Activated B cell treated with CpG ODN at 0.5 μM for 24 hours (primary cell): ENCODE data around the gene MAML2. TPM values are rescaled to one million over a fixed set of nuclear protein-coding genes. Genes with fewer than 3 reads are reported as not detected.

Source experiments
- ATAC-seq: fragments of 200-7000 bp; cut with Tn5 transposase; one replicate; pipeline ENCODE4 v1.10.0; 2021; ENCODE audit warnings: low read depth, mild to moderate bottlenecking, moderate library complexity
- CTCF ChIA-PET: fragments of 350-600 bp; sonication (Branson Sonifier 250); formaldehyde crosslinking; loops from one replicate; lab custom pipeline; 2021; ENCODE audit warnings: antibody characterized with exemption; lab: Charles Lee
- POLR2A ChIA-PET: fragments of 350-600 bp; sonication (Branson Sonifier 250); formaldehyde crosslinking; loops from one replicate; lab custom pipeline; 2021; ENCODE audit warnings: antibody characterized with exemption; lab: Charles Lee
- DNase-seq: peaks from one replicate; pipeline ENCODE4 v3.0.0; 2022
- H3K27ac Mint-ChIP-seq: one replicate; pipeline ENCODE4 v1.8.0; 2020; ENCODE audit warnings: mixed read lengths
- H3K27me3 Mint-ChIP-seq: one replicate; pipeline ENCODE4 v1.8.0; 2021; ENCODE audit warnings: mixed read lengths
- H3K36me3 Mint-ChIP-seq: one replicate; pipeline ENCODE4 v1.8.0; 2021; ENCODE audit warnings: low read depth, mixed read lengths
- H3K4me1 Mint-ChIP-seq: one replicate; pipeline ENCODE4 v1.8.0; 2021; ENCODE audit warnings: mixed read lengths
- H3K4me3 Mint-ChIP-seq: one replicate; pipeline ENCODE4 v1.8.0; 2020; ENCODE audit warnings: mild to moderate bottlenecking, mixed read lengths
- H3K9me3 Mint-ChIP-seq: one replicate; pipeline ENCODE4 v1.8.0; 2020; ENCODE audit warnings: mixed read lengths
- intact Hi-C: fragments of 100-400 bp; cut with micrococcal nuclease; formaldehyde crosslinking; loops from one replicate; pipeline ENCODE4 v1.15.1; 2024
- total RNA-seq: library from RNA; stranded (reverse); gene quantifications from 2 replicates; pipeline ENCODE4 v1.2.3, GENCODE V29; 2022
- TF ChIP-seq, protein P1 (sequence below): fragments of 200-600 bp; IDR thresholded peaks from one replicate; pipeline ENCODE4 v1.8.0; 2022; ENCODE audit warnings: antibody characterized with exemption, mild to moderate bottlenecking

MAML2 gene
- total RNA-seq, 1 donor from 2014 or later = 24.8 TPM

DNA sequence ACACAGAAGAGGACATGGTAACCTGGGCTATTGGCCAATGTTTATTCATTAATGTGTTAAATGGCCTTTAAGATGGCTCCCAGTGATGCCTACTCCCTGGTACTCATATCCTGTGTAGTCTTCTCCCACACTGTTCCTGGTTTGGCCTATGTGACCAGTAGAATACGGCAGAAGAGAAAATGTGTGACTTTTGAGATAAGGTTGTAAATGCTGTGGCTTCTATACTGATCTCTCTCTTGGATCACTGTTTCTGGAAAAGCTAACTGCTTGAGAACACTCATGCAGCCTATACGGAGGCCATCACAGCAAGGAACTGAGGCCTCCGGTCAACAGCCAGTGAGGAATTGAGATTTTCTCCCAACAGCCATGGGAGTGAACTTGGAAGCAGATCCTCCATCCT is 24.1 kb downstream of the MAML2 start:
- Mint-ChIP-seq H3K27me3 (no peaks in the 10 kb centered on the region), H3K4me3 (no peak overlapping the region), H3K9me3 (no peaks in the 10 kb centered on the region), H3K36me3 (peaks cover 47% of the 10 kb centered on the region), H3K4me1 (peaks cover 27% of the 10 kb centered on the region), H3K27ac (no peak overlapping the region)
- ChIA-PET POLR2A (no interaction called here), CTCF (no interaction called here)
- ATAC-seq (no peak), DNase-seq (no peak)
- intact Hi-C loops = loop anchor here (2.0 kb wide), 1 partner anchor 16 kb away; no protein-coding TSS in a partner anchor
- TF ChIP-seq, protein P1, sequence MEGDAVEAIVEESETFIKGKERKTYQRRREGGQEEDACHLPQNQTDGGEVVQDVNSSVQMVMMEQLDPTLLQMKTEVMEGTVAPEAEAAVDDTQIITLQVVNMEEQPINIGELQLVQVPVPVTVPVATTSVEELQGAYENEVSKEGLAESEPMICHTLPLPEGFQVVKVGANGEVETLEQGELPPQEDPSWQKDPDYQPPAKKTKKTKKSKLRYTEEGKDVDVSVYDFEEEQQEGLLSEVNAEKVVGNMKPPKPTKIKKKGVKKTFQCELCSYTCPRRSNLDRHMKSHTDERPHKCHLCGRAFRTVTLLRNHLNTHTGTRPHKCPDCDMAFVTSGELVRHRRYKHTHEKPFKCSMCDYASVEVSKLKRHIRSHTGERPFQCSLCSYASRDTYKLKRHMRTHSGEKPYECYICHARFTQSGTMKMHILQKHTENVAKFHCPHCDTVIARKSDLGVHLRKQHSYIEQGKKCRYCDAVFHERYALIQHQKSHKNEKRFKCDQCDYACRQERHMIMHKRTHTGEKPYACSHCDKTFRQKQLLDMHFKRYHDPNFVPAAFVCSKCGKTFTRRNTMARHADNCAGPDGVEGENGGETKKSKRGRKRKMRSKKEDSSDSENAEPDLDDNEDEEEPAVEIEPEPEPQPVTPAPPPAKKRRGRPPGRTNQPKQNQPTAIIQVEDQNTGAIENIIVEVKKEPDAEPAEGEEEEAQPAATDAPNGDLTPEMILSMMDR = no peak

DNA sequence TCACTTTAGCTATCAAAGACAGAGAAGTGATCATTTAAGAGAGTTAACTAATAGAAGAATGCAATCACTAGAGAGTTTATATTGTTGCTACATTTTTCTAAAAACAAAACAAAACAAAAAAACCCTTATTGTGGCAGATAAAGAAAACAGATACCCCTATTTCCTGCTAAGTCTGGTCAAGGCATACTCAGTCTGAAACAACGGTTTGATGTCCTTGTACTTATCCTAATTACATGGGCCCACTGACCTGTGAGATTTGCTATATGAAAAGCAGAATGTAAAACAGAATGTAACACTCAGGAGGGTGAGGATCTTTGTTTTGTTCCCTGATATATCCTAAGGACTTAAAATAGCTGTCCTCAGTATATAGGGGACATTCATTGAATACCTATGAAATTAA is 24.6 kb downstream of the MAML2 start:
- no peak for ATAC-seq
- H3K4me1 Mint-ChIP-seq = peaks cover 32% of the 10 kb centered on the region
- peaks cover 43% of the 10 kb centered on the region for H3K36me3 Mint-ChIP-seq
- intact Hi-C loops = loop anchor here (2.0 kb wide), 1 partner anchor 16 kb away; no protein-coding TSS in a partner anchor
- no peak overlapping the region for H3K27ac Mint-ChIP-seq
- H3K9me3 Mint-ChIP-seq = no peaks in the 10 kb centered on the region
- TF ChIP-seq, protein P1 = no peak
- H3K27me3 Mint-ChIP-seq = no peaks in the 10 kb centered on the region
- H3K4me3 Mint-ChIP-seq = no peak overlapping the region
- POLR2A ChIA-PET = no interaction called here
- CTCF ChIA-PET = no interaction called here
- DNase-seq = no peak

DNA sequence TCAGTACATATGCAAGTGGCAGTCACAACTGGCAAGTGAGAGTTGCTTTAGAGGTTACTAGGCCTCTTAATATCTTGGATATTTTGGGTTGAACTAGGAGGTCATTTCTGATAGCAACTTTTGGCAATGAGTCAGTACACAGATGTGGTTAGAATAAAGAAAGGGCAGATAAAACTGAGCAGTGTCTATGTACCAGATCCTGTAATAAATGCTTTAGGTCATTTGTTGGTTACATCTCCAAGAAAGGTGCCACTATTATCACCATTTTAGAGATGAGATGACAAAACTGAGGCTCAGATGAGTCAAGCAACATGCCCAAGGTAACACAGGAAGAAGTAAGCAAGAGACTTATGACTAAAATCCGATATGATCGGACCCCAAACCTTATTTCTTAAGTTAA is 25.0 kb downstream of the MAML2 start:
- Mint-ChIP-seq H3K9me3 (no peaks in the 10 kb centered on the region), H3K4me3 (no peak overlapping the region), H3K36me3 (peaks cover 40% of the 10 kb centered on the region), H3K4me1 (peaks cover 36% of the 10 kb centered on the region), H3K27me3 (no peaks in the 10 kb centered on the region), H3K27ac (no peak overlapping the region)
- ChIA-PET POLR2A (no interaction called here), CTCF (no interaction called here)
- intact Hi-C loops = loop anchor here (2.0 kb wide), 1 partner anchor 15 kb away; no protein-coding TSS in a partner anchor
- ATAC-seq (no peak), DNase-seq (no peak)
- TF ChIP-seq, protein P1 = no peak

DNA sequence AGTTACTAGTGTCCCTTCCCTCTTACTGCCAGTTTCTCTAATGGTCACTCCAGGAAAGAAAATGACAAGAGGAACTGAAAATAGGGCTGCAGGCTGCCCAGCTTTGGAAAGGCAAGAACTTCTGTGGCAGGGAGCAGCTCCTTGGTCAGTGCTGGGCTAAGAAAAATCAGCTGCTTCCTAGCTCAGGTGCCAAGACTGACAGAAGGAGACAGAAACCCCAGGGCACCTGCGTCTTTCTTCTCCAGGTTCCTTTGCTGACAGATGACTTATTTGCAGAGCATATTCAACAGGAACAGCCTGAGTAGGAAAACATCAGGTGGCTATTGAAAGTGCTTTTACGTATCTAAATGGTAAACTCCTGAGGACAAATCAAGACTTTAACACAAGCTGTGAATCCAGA is 25.4 kb downstream of the MAML2 start:
- CTCF ChIA-PET = no interaction called here
- Mint-ChIP-seq H3K27me3 (no peaks in the 10 kb centered on the region), H3K36me3 (peaks cover 37% of the 10 kb centered on the region), H3K4me1 (peaks cover 36% of the 10 kb centered on the region), H3K27ac (no peak overlapping the region), H3K9me3 (no peaks in the 10 kb centered on the region), H3K4me3 (no peak overlapping the region)
- ATAC-seq (no peak), DNase-seq (no peak)
- POLR2A ChIA-PET = no interaction called here
- TF ChIP-seq, protein P1 = no peak
- intact Hi-C loops = no loop called here

DNA sequence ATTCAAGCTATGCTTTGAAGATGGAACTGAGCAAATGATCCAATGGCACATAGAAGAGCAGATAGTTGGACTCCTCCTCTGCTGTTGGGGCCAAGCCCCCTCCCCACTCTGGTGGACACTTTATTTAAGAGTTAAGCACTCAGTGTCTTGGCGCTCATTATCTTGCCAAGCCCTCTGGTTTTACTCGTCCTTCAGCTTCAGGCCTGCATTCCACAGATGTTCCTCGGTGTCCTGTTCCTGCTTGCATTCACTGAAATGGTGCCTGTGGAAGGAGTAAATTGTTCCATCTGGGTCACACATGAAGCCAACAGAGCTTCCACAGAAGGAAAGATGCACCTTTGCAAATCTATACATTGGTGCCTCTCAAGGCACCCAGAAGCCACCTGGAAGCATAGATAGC is 26.1 kb downstream of the MAML2 start:
- CTCF ChIA-PET = no interaction called here
- ATAC-seq (no peak), DNase-seq (no peak)
- Mint-ChIP-seq H3K36me3 (peaks cover 35% of the 10 kb centered on the region), H3K27ac (no peak overlapping the region), H3K9me3 (no peaks in the 10 kb centered on the region), H3K4me1 (peaks cover 37% of the 10 kb centered on the region), H3K4me3 (no peak overlapping the region), H3K27me3 (no peaks in the 10 kb centered on the region)
- intact Hi-C loops = no loop called here
- POLR2A ChIA-PET = interaction anchor here (0.5 kb wide), 1 partner anchor 12 kb away, joined by 3 read pairs; no protein-coding TSS in a partner anchor
- TF ChIP-seq, protein P1 = no peak
